Common myeloid progenitor, CD34-positive (primary cell): ENCODE measurements around the gene SMAD6.

ENCODE experiments used
- CTCF ChIA-PET: fragments of 350-600 bp; sonication (Branson Sonifier 250); formaldehyde crosslinking; loops from one replicate; lab custom pipeline; 2021; ENCODE audit warnings: antibody characterized with exemption; lab: Charles Lee
- POLR2A ChIA-PET: fragments of 350-600 bp; sonication (Branson Sonifier 250); formaldehyde crosslinking; loops from one replicate; lab custom pipeline; 2021; ENCODE audit warnings: antibody characterized with exemption; lab: Charles Lee
- DNase-seq, 3 donors: peaks; one replicate each; pipeline versions ENCODE4 v3.0.0 to v3.0.0-alpha.2; 2013
- H3K27ac ChIP-seq, 2 experiments: 1 replicate in 1 of 2; 2 replicates in 1 of 2; pipeline ENCODE4 v1.7.0; 2013; ENCODE audit warnings: inconsistent platforms in 2 of 2, low read length in 2 of 2, mild to moderate bottlenecking in 2 of 2, low read depth in 1 of 2, moderate library complexity in 1 of 2; ENCODE audit not compliant: severe bottlenecking in 2 of 2, insufficient read depth in 1 of 2, poor library complexity in 1 of 2
- H3K27me3 ChIP-seq, 5 experiments: replicated peaks in 2 of 5; 1 replicate in 3 of 5; 2 replicates in 2 of 5; pipeline versions ENCODE4 v1.6.1 to v1.7.0; 2013; ENCODE audit warnings: low read length in 4 of 5, mild to moderate bottlenecking in 2 of 5, moderate library complexity in 2 of 5, inconsistent platforms in 1 of 5; ENCODE audit not compliant: insufficient read depth in 5 of 5, control insufficient read depth in 4 of 5
- H3K36me3 ChIP-seq, 4 experiments: 1 replicate in 2 of 4; 2 replicates in 2 of 4; pipeline versions ENCODE4 v1.6.1 to v1.7.0; 2013; ENCODE audit warnings: low read length in 3 of 4, control low read depth in 1 of 4, mild to moderate bottlenecking in 1 of 4; ENCODE audit not compliant: control insufficient read depth in 4 of 4, insufficient read depth in 4 of 4
- H3K4me1 ChIP-seq, 4 experiments: 1 replicate in 3 of 4; 2 replicates in 1 of 4; pipeline versions ENCODE4 v1.6.1 to v1.7.1; 2013; ENCODE audit warnings: low read length in 3 of 4, mild to moderate bottlenecking in 3 of 4, control low read depth in 1 of 4, inconsistent platforms in 1 of 4, moderate library complexity in 1 of 4; ENCODE audit not compliant: control insufficient read depth in 4 of 4, insufficient read depth in 4 of 4; ENCODE audit errors: control extremely low read depth in 1 of 4
- H3K4me3 ChIP-seq, 7 experiments: 1 replicate in 4 of 7; 2 replicates in 3 of 7; pipeline versions ENCODE4 v1.5.1 to v1.7.0; 2013; ENCODE audit warnings: mild to moderate bottlenecking in 7 of 7, low read length in 6 of 7, moderate library complexity in 6 of 7, inconsistent platforms in 2 of 7, low read depth in 2 of 7, control low read depth in 1 of 7; ENCODE audit not compliant: insufficient read depth in 4 of 7, control insufficient read depth in 1 of 7; ENCODE audit errors: extremely low read depth in 1 of 7
- H3K9me3 ChIP-seq, 5 experiments: 1 replicate in 4 of 5; 2 replicates in 1 of 5; pipeline versions ENCODE4 v1.6.1 to v1.7.1; 2013; ENCODE audit warnings: low read length in 4 of 5, mild to moderate bottlenecking in 2 of 5, inconsistent platforms in 1 of 5, low read depth in 1 of 5, moderate library complexity in 1 of 5; ENCODE audit not compliant: control insufficient read depth in 4 of 5, insufficient read depth in 2 of 5; ENCODE audit errors: control extremely low read depth in 1 of 5
- WGBS: methylation state at CpG from one replicate; pipeline ENCODE4 v1.1.5; 2013; ENCODE audit not compliant: insufficient coverage; 5-methylcytosine and 5-hydroxymethylcytosine counted together

The SMAD6 gene

DNA sequence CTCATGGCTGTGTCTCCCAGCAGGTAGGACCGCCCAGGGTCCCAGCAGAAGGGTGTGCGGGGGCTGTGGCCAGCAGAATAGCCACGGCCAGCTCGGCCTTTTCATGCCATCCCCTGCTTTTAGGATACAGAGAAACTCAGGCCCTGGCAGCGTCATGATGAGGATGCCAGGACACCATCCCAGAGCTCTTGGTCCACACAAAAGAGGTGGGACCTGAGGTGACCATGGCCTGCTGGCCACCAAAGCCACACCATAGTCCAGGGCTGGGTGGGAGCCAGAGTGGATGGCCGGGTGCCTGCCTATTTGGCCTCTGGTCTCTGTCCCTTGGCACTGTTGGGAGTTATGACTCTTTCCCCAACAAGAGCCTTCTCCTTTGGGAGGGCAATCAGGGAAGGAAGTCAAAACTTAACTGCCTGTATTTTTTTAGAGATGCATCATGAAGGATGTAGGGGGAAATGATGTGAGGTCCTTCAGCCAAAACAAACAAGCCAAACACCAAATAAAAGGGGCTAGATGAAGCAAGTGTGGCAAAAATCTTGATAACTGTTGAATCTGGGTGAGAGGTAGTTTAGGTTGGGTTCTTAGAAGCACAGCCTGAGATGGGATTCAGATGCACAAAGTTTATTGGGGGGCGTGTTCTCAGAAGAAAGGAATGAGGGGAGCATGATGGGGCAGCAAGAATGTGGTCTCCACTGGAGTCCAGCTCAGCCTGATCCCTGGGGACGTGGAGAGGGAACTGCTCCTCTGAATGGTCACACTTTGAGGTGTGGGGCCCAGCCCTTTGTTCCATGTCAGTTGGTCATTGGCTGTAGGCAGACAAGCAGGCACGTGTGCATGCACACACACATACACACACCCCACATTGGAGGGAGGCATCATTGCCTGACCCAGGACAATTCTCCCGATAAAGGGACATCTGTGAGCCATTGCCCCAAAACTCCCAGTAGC is 33.2 kb downstream of the SMAD6 start:
- no peaks in the 10 kb centered on the region for H3K4me1 ChIP-seq
- CTCF ChIA-PET, result interaction anchor here (1.3 to 2.9 kb wide), 3 partner anchors 11 to 26 kb away, joined by 3 to 10 read pairs (median 3); no protein-coding TSS in a partner anchor
- no peaks in the 10 kb centered on the region for H3K27me3 ChIP-seq
- H3K9me3 ChIP-seq, result no peaks in the 10 kb centered on the region
- H3K36me3 ChIP-seq, result no peaks in the 10 kb centered on the region
- DNase-seq, result no peak
- no peak overlapping the region for H3K27ac ChIP-seq
- 94% methylated on average over 8 of the region's 10 CpGs for WGBS
- POLR2A ChIA-PET, result no interaction called here
- H3K4me3 ChIP-seq, result no peak overlapping the region

DNA sequence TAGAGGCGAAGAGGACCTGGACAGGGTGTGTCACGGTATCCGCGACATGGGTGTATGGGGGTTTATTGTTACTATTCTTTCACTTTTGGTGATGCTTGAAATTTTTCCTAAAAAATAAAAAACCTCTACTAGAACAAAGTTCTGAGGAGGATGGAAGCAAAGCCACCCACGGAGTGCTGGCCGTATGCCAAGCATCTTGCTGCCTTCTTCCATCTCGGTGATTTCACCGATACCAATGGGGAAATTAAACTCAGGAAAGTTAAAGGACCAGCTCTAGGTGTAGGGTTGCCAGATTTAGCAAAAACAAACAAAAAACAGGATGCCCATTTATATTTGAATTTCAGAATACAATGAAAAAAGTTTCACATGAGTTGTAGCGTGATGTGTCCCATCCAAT is 33.9 kb downstream of the SMAD6 start:
- no peaks in the 10 kb centered on the region for H3K4me1 ChIP-seq
- POLR2A ChIA-PET, result no interaction called here
- H3K27me3 ChIP-seq, result no peaks in the 10 kb centered on the region
- no peak for DNase-seq
- CTCF ChIA-PET, result interaction anchor here (0.7 to 2.9 kb wide), 4 partner anchors 10 to 126 kb away, joined by 3 to 10 read pairs (median 5); no protein-coding TSS in a partner anchor
- no peaks in the 10 kb centered on the region for H3K36me3 ChIP-seq
- no peak overlapping the region for H3K4me3 ChIP-seq
- WGBS, result 88% methylated on average over 1 of the region's 9 CpGs
- no peak overlapping the region for H3K27ac ChIP-seq
- no peaks in the 10 kb centered on the region for H3K9me3 ChIP-seq

DNA sequence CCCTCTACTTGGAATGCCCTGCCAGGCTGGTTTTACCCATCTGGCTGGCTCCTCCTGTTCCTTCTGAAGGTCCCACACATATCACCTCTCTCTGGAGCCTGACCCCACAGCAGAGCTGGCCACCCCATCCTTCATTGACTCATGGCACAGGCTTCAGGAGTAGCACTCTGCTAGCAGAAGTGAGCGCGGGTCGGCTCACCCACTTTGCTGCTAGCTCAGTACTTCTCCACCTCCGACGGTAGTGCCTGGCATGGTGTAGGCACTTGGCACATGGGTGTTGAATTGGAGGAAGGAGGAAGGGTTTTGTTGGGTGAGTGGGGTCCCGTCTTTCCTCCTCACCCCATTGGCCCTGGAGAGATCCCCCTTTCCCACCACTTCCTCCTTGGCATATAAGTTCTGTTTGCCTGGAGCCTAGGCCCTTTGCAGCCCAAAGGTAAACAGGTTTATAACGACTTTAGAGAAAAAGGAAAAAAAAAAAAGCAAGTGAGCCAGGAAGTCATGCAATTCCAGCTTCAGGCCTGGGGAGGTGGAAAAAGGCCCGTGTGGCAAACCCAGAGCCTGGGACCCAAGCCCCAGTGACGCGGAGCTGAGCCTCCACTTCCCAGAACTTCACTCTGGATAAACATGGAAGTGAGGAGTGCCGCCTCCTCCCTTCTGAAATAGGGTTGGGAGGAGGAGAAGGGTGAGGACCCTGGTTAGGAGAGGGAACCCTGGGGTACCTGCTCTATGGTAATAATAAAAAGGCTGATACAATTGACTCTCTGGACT is 35.4 kb downstream of the SMAD6 start:
- ChIA-PET CTCF (interaction anchor here (0.6 to 2.9 kb wide), 4 partner anchors 8 to 114 kb away, joined by 3 to 10 read pairs (median 5); no protein-coding TSS in a partner anchor), POLR2A (interaction anchor here (0.5 kb wide), 1 partner anchor 8 kb away, joined by 4 read pairs; no protein-coding TSS in a partner anchor)
- H3K4me3 ChIP-seq, result no peak overlapping the region
- H3K27ac ChIP-seq, result no peak overlapping the region
- H3K4me1 ChIP-seq, result no peaks in the 10 kb centered on the region
- 94% methylated on average over 4 of the region's 11 CpGs for WGBS
- H3K9me3 ChIP-seq, result no peaks in the 10 kb centered on the region
- no peak for DNase-seq
- no peaks in the 10 kb centered on the region for H3K27me3 ChIP-seq
- no peaks in the 10 kb centered on the region for H3K36me3 ChIP-seq

DNA sequence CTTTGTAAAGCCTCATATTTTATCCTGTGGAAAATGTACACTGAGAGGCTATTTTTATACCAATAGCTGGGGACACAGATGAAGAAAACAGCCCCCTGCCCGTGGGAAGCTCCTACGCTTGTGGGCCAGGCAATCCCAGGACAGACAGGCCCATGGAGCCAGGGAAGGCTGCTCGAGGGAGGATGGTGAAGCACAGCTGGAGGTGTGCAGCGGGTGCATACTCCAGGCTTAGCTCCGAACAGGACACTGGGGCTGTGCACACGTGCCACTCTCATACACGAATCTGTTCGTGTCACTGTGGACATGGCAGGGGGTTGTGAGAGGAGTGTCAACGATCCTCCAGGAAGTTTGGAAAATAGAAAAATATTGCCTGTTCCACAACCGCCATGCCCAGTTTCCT is 36.1 kb downstream of the SMAD6 start:
- H3K27me3 ChIP-seq, result no peaks in the 10 kb centered on the region
- no peaks in the 10 kb centered on the region for H3K4me1 ChIP-seq
- no peaks in the 10 kb centered on the region for H3K36me3 ChIP-seq
- POLR2A ChIA-PET, result interaction anchor here (0.5 kb wide), 2 partner anchors 9 to 24 kb away, joined by 3 to 4 read pairs; no protein-coding TSS in a partner anchor
- no peak overlapping the region for H3K4me3 ChIP-seq
- no peak overlapping the region for H3K27ac ChIP-seq
- no peak for DNase-seq
- no peaks in the 10 kb centered on the region for H3K9me3 ChIP-seq
- WGBS, result 97% methylated on average over 10 of the region's 10 CpGs
- CTCF ChIA-PET, result interaction anchor here (0.6 kb wide), 1 partner anchor 79 kb away, joined by 4 read pairs; no protein-coding TSS in a partner anchor

DNA sequence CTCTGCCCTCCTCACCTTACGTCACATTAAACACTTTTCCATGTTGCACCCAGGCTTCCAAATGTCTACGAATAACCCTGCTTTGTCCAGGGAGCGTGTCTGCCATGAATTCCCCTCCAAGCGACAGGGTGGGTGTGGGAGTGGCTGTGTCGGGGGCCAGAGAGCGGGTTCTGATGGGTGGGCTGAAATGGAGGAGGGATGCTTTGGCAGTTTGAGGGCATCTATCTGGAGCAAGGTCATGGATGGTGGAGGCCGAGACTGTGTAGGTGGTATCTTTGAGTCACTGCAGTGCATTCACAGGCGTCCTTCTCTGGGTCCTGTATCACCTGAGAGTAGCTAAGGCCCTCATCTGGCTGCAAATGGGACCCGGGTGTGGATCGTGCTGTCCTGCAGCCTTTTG is 36.6 kb downstream of the SMAD6 start:
- DNase-seq, result no peak
- no peaks in the 10 kb centered on the region for H3K4me1 ChIP-seq
- no peaks in the 10 kb centered on the region for H3K27me3 ChIP-seq
- WGBS, result 98% methylated on average over 10 of the region's 10 CpGs
- H3K9me3 ChIP-seq, result no peaks in the 10 kb centered on the region
- ChIA-PET CTCF (no interaction called here), POLR2A (interaction anchor here (0.5 kb wide), 1 partner anchor 24 kb away, joined by 3 read pairs; no protein-coding TSS in a partner anchor)
- no peak overlapping the region for H3K27ac ChIP-seq
- no peaks in the 10 kb centered on the region for H3K36me3 ChIP-seq
- no peak overlapping the region for H3K4me3 ChIP-seq

DNA sequence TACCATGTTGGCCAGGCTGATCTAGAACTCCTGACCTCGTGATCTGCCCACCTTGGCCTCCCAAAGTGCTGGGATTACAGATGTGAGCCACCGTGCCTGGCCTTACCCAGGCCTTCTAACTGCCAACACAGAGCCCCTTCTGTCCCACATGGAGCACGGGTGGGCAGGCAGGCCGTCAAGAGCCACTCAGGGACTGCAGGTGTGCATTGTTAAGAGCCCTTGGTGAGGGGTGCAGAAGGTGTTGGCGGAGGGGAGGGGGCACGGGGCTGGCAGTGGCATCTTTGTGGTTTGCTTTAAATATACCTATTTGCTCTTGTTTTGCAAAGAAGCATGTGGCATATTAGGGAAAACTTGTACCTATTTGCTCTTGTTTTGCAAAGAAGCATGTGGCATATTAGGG is 37.3 kb downstream of the SMAD6 start:
- Histone ChIP-seq H3K4me3 (no peak overlapping the region), H3K36me3 (no peaks in the 10 kb centered on the region), H3K4me1 (peaks cover 0 to 5% (median 2%) of the 10 kb centered on the region in 4 experiments), H3K9me3 (no peaks in the 10 kb centered on the region), H3K27me3 (no peaks in the 10 kb centered on the region), H3K27ac (no peak overlapping the region)
- CTCF ChIA-PET, result no interaction called here
- 100% methylated on average over 5 of the region's 6 CpGs for WGBS
- no peak for DNase-seq
- POLR2A ChIA-PET, result no interaction called here
